Kidney epithelial cell (primary cell): ENCODE results near the gene CANT1. TPM values are rescaled to one million over a fixed set of nuclear protein-coding genes. Genes with fewer than 3 reads are reported as not detected.

Experiments used
- DNase-seq: peaks from one replicate; pipeline ENCODE4 v3.0.0-alpha.2; 2010; ENCODE audit warnings: low read depth
- H3K27me3 ChIP-seq: 2 replicates; pipeline ENCODE4 v1.6.0; 2011; ENCODE audit warnings: low read length; ENCODE audit not compliant: control insufficient read depth, insufficient read depth
- H3K36me3 ChIP-seq: 2 replicates; pipeline ENCODE4 v1.5.1; 2011; ENCODE audit warnings: low read length; ENCODE audit not compliant: control insufficient read depth, insufficient read depth
- H3K4me3 ChIP-seq: 2 replicates; pipeline ENCODE4 v1.5.1; 2011; ENCODE audit warnings: low read depth, mild to moderate bottlenecking, control low read depth, low read length
- CTCF ChIP-seq: IDR thresholded peaks from 2 replicates; pipeline ENCODE4 v1.5.1; 2011; ENCODE audit warnings: mild to moderate bottlenecking, moderate library complexity, low read length, control low read depth, inconsistent platforms; ENCODE audit not compliant: insufficient read depth, poor library complexity, severe bottlenecking
- total RNA-seq: library from RNA; depleted of rRNA; stranded (reverse); fragments of >200 nt; gene quantifications from 2 replicates; pipeline ENCODE4 v1.2.3, GENCODE V29; 2015

The CANT1 gene
- total RNA-seq, 1 donor from 2014 or later = 54.6 TPM

- DNase-seq = peak; percentile 23
- Histone ChIP-seq H3K27me3 (no peaks in the 10 kb centered on the region), H3K4me3 (no peak overlapping the region), H3K36me3 (peaks cover 3% of the 10 kb centered on the region)
- no peak for TF ChIP-seq CTCF
Observed at GRCh38 chr17:78974635-78975591, 34.7 kb downstream of the CANT1 start.

- Histone ChIP-seq H3K27me3 (no peaks in the 10 kb centered on the region), H3K4me3 (no peak overlapping the region), H3K36me3 (peaks cover 3% of the 10 kb centered on the region)
- TF ChIP-seq CTCF = no peak
- no peak for DNase-seq
Observed at GRCh38 chr17:78973792-78974520, 35.6 kb downstream of the CANT1 start.

GRCh38 chr17:78973196-78973595, 36.4 kb downstream of the CANT1 start:
- Histone ChIP-seq H3K27me3 (no peaks in the 10 kb centered on the region), H3K4me3 (no peak overlapping the region), H3K36me3 (peaks cover 4% of the 10 kb centered on the region)
- no peak for DNase-seq
- TF ChIP-seq CTCF = no peak

- H3K4me3 ChIP-seq = no peak overlapping the region
- DNase-seq = no peak
- no peaks in the 10 kb centered on the region for H3K27me3 ChIP-seq
- no peak for TF ChIP-seq CTCF
- peaks cover 4% of the 10 kb centered on the region for H3K36me3 ChIP-seq
Observed at GRCh38 chr17:78972507-78973105, 37.0 kb downstream of the CANT1 start.

GRCh38 chr17:78971756-78972506, 37.6 kb downstream of the CANT1 start:
- TF ChIP-seq CTCF = no peak

More at GRCh38 chr17:78971756-78972506, 37.6 kb downstream of the CANT1 start:
- no peak overlapping the region for H3K4me3 ChIP-seq
- no peak for DNase-seq
- no peaks in the 10 kb centered on the region for H3K27me3 ChIP-seq
- H3K36me3 ChIP-seq = peaks cover 3% of the 10 kb centered on the region
